Body of pancreas (tissue), 4 donors: ENCODE results near the gene NACC1. TPM values are rescaled to one million over a fixed set of nuclear protein-coding genes. Genes with fewer than 3 reads are reported as not detected.
A peak's percentile ranks its signal among the peaks of the same experiment; 100 is the strongest.

Experiments used
- ATAC-seq: fragments of 150-250 bp; one replicate; pipeline ENCODE4 v1.9.1; 2016
- DNase-seq, 4 donors: peaks; one replicate each; pipeline ENCODE4 v3.0.0-alpha.2; 2019
- H3K27ac ChIP-seq, 4 donors: fragments of 200-600 bp; sonication (generic); 1 replicate in 3 of 4; 2 replicates in 1 of 4; pipeline versions ENCODE4 v1.5.1 to v1.6.1; 2016 to 2019; ENCODE audit warnings: mild to moderate bottlenecking in 1 of 4, mixed read lengths in 1 of 4, moderate library complexity in 1 of 4
- H3K27me3 ChIP-seq, 2 donors: fragments of 200-600 bp; sonication (generic); one replicate each; pipeline ENCODE4 v1.6.0; 2016; ENCODE audit warnings: mild to moderate bottlenecking in 1 of 2
- H3K36me3 ChIP-seq, 2 donors: fragments of 200-600 bp; sonication (generic); replicated peaks in 1 of 2; 2 replicates each; pipeline ENCODE4 v1.5.1; 2016; ENCODE audit warnings: low read depth in 2 of 2; ENCODE audit not compliant: insufficient read depth in 1 of 2
- H3K4me1 ChIP-seq: fragments of 200-600 bp; sonication (generic); one replicate; pipeline ENCODE4 v1.6.0; 2016
- H3K4me3 ChIP-seq, 2 donors: fragments of 200-600 bp; sonication (generic); 1 replicate in 1 of 2; 2 replicates in 1 of 2; pipeline ENCODE4 v1.5.1; 2016 to 2019
- H3K9me3 ChIP-seq, 3 donors: fragments of 200-600 bp; sonication (generic); 1 replicate in 2 of 3; 2 replicates in 1 of 3; pipeline ENCODE4 v1.5.1; 2016
- CTCF ChIP-seq, 7 experiments: fragments of 450-650 bp in 4 of 7; fragments of 200-600 bp in 3 of 7; sonication (generic) in 3 of 7; IDR thresholded peaks; one replicate each; pipeline ENCODE4 v1.5.1; 2016 to 2019; ENCODE audit warnings: antibody characterized with exemption in 7 of 7
- POLR2A ChIP-seq, 3 donors: fragments of 450-650 bp; IDR thresholded peaks; one replicate each; pipeline ENCODE4 v1.6.1; 2016; ENCODE audit warnings: antibody characterized with exemption in 3 of 3, mild to moderate bottlenecking in 2 of 3
- WGBS, 2 donors: methylation state at CpG; one replicate each; pipeline ENCODE4 v1.1.5; 2017; 5-methylcytosine and 5-hydroxymethylcytosine counted together
- intact Hi-C: fragments of 100-400 bp; cut with DNase I; formaldehyde crosslinking; loops from one replicate; pipeline ENCODE4 v1.15.1; 2023
- total RNA-seq, 2 donors: library from RNA; depleted of rRNA; stranded (reverse); fragments of >200 nt; gene quantifications; one replicate each; pipeline ENCODE4 v1.1.0, GENCODE V29; 2016

NACC1 gene
- total RNA-seq, 2 donors from 2014 or later: 6.0 to 15.5 TPM

DNA sequence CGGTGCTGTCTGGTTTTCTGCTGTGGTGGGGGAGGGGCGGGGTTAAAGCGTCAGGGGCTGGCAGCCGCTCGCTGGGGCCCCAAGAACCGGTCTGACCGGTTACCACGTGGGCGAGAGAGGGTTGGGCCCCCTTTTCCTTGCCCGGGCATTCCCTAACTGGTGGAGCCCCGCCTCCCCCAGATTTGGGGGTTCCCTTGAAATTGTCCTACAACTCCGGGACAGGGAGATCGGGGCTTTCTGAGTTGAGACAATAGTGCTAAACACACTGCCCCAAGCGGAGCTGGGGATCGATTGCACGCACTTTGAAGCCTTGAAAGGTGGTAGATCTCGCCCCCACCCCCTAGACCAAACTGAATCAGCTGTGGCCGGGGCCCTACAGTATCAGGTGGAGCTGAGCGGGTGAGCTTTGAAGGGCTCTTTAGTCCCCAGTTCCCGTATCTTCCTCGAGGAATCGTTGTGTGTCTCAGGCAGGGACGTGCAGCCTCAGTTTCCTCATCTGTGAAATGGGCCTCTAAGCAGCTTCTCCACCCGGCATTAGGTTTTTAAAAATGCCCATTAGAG lies 36.9 kb downstream of the NACC1 start:
- 0 to 3% methylated on average over 10 to 24 of the region's 24 CpGs for WGBS, 2 donors

DNA sequence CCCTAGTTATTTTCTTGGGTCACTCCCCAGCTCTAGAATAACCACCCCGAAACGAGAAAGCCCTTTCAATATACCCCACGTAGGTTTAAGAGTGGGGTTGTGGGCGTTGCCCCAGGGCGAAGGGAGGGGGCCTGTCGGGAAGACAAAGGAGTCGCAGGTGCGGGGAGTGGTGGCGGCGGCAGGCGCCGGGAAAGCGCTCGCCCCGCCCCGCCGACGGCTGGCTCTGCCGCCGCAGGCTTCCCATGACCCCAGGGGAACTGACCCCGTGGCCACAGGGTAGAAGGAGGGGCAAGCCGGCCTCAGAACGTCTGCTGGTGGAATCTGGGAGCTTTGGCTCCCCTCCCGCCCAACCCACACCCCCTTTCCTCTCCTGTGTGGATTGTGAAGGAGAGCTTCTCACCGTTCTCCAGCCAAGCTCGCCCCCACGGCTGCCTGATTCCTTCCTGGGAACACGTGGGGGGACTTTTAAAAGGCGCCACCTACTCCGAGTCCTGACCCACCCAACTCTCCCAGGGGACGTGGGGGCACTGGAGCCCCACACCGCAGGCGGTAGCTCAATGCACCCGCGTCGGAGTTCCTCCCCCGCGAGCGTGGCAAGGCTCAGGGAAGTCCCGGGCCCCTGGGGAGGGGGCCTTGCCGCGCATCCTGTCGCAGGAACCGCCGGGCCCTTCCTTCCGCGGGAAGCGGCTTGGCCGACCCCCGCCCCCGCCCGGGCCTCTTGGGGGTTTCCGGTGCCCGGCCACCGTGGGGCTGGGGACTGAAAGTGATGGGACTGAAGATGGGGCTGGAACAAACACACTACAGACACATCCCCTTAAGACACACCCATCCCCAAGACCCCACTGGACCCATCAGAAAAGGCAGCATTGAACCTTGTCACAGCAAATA lies 37.7 kb downstream of the NACC1 start:
- DNase-seq (peak; percentile 81 to 88 (median 88)), ATAC-seq (peak; percentile 16)
- Histone ChIP-seq H3K4me3 (peak overlapping the region in 1 of 2 donors; percentile 16), H3K36me3 (no peaks in the 10 kb centered on the region), H3K27ac (peak overlapping the region; percentile 98 to 100 (median 99)), H3K4me1 (peaks cover 32% of the 10 kb centered on the region), H3K9me3 (no peaks in the 10 kb centered on the region), H3K27me3 (no peaks in the 10 kb centered on the region)
- peak; percentile 46 to 73 (median 51) for TF ChIP-seq POLR2A (IDR thresholded peaks at IDR 0.05)
- TF ChIP-seq CTCF (IDR thresholded peaks at IDR 0.05): no peak
- intact Hi-C loops: no loop called here
- WGBS, 2 donors: 0 to 8% methylated on average over 3 to 52 of the region's 55 CpGs

More for the DNA sequence above, 36.9 kb downstream of the NACC1 start:
- peak overlapping the region; percentile 98 to 100 (median 99) for H3K27ac ChIP-seq
- no peaks in the 10 kb centered on the region for H3K27me3 ChIP-seq
- intact Hi-C loops: no loop called here
- H3K9me3 ChIP-seq: no peaks in the 10 kb centered on the region
- DNase-seq (peak; percentile 94 to 96 (median 95)), ATAC-seq (peak; percentile 34)
- peaks cover 32% of the 10 kb centered on the region for H3K4me1 ChIP-seq
- TF ChIP-seq POLR2A (IDR thresholded peaks at IDR 0.05) (peak; percentile 52 to 86 (median 64)), CTCF (IDR thresholded peaks at IDR 0.05) (no peak)
- no peaks in the 10 kb centered on the region for H3K36me3 ChIP-seq
- peak overlapping the region in 1 of 2 donors; percentile 16 for H3K4me3 ChIP-seq

GRCh38 chr19:13159713-13160112 lies 41.6 kb downstream of the NACC1 start:
- Histone ChIP-seq H3K27me3 (no peaks in the 10 kb centered on the region), H3K36me3 (no peaks in the 10 kb centered on the region), H3K27ac (no peak overlapping the region), H3K4me3 (no peak overlapping the region), H3K9me3 (no peaks in the 10 kb centered on the region), H3K4me1 (peaks cover 60% of the 10 kb centered on the region)
- TF ChIP-seq POLR2A (IDR thresholded peaks at IDR 0.05) (no peak), CTCF (IDR thresholded peaks at IDR 0.05) (no peak)
- intact Hi-C loops: no loop called here
- 84 to 97% methylated on average over 3 of the region's 3 CpGs for WGBS, 2 donors
- no peak for ATAC-seq
- DNase-seq: no peak

GRCh38 chr19:13160557-13160956 lies 42.5 kb downstream of the NACC1 start:
- DNase-seq (peak in 2 of 4 donors; percentile 36 to 46), ATAC-seq (no peak)
- H3K27me3 ChIP-seq: no peaks in the 10 kb centered on the region
- TF ChIP-seq CTCF (IDR thresholded peaks at IDR 0.05) (no peak), POLR2A (IDR thresholded peaks at IDR 0.05) (no peak)
- no peak overlapping the region for H3K4me3 ChIP-seq
- no peaks in the 10 kb centered on the region for H3K9me3 ChIP-seq
- intact Hi-C loops: no loop called here
- H3K36me3 ChIP-seq: no peaks in the 10 kb centered on the region
- H3K4me1 ChIP-seq: peaks cover 60% of the 10 kb centered on the region
- WGBS, 2 donors: 50 to 73% methylated on average over 1 of the region's 1 CpG
- peak overlapping the region in 1 of 4 donors; percentile 94 for H3K27ac ChIP-seq
